GM18870 (cell line): ENCODE measurements around the gene JPH2.

ENCODE experiments used
- ATAC-seq: cut with Tn5 transposase; IDR thresholded peaks from one replicate; pipeline ENCODE4 v1.9.1; 2021; ENCODE audit warnings: moderate library complexity; ENCODE audit not compliant: unreplicated experiment

Gene JPH2

GRCh38 chr20:44104798-44105517, 82.0 kb downstream of the JPH2 start:
- no peak for ATAC-seq

- ATAC-seq, result no peak
Measured at GRCh38 chr20:44102582-44102981, 84.4 kb downstream of the JPH2 start.

GRCh38 chr20:44099832-44100231, 87.2 kb downstream of the JPH2 start:
- ATAC-seq, result no peak

- no peak for ATAC-seq
Measured at GRCh38 chr20:44098657-44099056, 88.3 kb downstream of the JPH2 start.

GRCh38 chr20:44098256-44098630, 88.7 kb downstream of the JPH2 start:
- no peak for ATAC-seq

GRCh38 chr20:44097521-44098255, 89.3 kb downstream of the JPH2 start:
- no peak for ATAC-seq

- no peak for ATAC-seq
Measured at GRCh38 chr20:44095831-44096230, 91.2 kb downstream of the JPH2 start.

- ATAC-seq, result no peak
Measured at GRCh38 chr20:44093249-44093582, 93.8 kb downstream of the JPH2 start.

- ATAC-seq, result no peak
Measured at GRCh38 chr20:44092551-44093248, 94.3 kb downstream of the JPH2 start.

GRCh38 chr20:44091026-44091425, 96.0 kb downstream of the JPH2 start:
- ATAC-seq, result no peak

GRCh38 chr20:44089987-44090674, 96.9 kb downstream of the JPH2 start:
- ATAC-seq, result no peak

GRCh38 chr20:44087857-44088120, 99.2 kb downstream of the JPH2 start:
- ATAC-seq, result no peak

- no peak for ATAC-seq
Measured at GRCh38 chr20:44087051-44087856, 99.7 kb downstream of the JPH2 start.

GRCh38 chr20:44085616-44086434, 101.2 kb downstream of the JPH2 start:
- no peak for ATAC-seq

GRCh38 chr20:44084891-44085290, 102.1 kb downstream of the JPH2 start:
- no peak for ATAC-seq

GRCh38 chr20:44084439-44084838, 102.5 kb downstream of the JPH2 start:
- ATAC-seq, result no peak

GRCh38 chr20:44083220-44083933, 103.6 kb downstream of the JPH2 start:
- no peak for ATAC-seq

- ATAC-seq, result no peak
Measured at GRCh38 chr20:44081888-44082287, 105.1 kb downstream of the JPH2 start.

- no peak for ATAC-seq
Measured at GRCh38 chr20:44081476-44081875, 105.5 kb downstream of the JPH2 start.
